Measurements from ENCODE around the gene CPN1.

GRCh38 chr10:100075426-100076220 lies 6.0 kb downstream of the CPN1 start:
- TF ChIP-seq, protein P1, sequence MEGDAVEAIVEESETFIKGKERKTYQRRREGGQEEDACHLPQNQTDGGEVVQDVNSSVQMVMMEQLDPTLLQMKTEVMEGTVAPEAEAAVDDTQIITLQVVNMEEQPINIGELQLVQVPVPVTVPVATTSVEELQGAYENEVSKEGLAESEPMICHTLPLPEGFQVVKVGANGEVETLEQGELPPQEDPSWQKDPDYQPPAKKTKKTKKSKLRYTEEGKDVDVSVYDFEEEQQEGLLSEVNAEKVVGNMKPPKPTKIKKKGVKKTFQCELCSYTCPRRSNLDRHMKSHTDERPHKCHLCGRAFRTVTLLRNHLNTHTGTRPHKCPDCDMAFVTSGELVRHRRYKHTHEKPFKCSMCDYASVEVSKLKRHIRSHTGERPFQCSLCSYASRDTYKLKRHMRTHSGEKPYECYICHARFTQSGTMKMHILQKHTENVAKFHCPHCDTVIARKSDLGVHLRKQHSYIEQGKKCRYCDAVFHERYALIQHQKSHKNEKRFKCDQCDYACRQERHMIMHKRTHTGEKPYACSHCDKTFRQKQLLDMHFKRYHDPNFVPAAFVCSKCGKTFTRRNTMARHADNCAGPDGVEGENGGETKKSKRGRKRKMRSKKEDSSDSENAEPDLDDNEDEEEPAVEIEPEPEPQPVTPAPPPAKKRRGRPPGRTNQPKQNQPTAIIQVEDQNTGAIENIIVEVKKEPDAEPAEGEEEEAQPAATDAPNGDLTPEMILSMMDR (IDR thresholded peaks at IDR 0.05; ENCODE audit: low read depth, low read length), result no peak
- TF ChIP-seq EZH2phosphoT487 (IDR thresholded peaks at IDR 0.05; ENCODE audit: low read depth), result no peak
